Esophagus squamous epithelium (tissue), 4 donors: ENCODE data around the gene NUP188.

ENCODE experiments used
- POLR2A ChIP-seq, 4 donors: fragments of 450-650 bp; IDR thresholded peaks; one replicate each; pipeline ENCODE4 v1.6.1; 2017; ENCODE audit warnings: antibody characterized with exemption in 4 of 4, mild to moderate bottlenecking in 4 of 4, moderate library complexity in 3 of 4
- TF ChIP-seq, protein P1 (sequence below), 6 experiments: fragments of 450-650 bp in 4 of 6; fragments of 200-600 bp in 2 of 6; sonication (generic) in 2 of 6; IDR thresholded peaks; one replicate each; pipeline ENCODE4 v1.5.1; 2016 to 2019; ENCODE audit warnings: antibody characterized with exemption in 6 of 6, mild to moderate bottlenecking in 4 of 6, moderate library complexity in 4 of 6

GRCh38 chr9:128995791-128996190 lies 48.3 kb downstream of the NUP188 start:
- TF ChIP-seq, protein P1, sequence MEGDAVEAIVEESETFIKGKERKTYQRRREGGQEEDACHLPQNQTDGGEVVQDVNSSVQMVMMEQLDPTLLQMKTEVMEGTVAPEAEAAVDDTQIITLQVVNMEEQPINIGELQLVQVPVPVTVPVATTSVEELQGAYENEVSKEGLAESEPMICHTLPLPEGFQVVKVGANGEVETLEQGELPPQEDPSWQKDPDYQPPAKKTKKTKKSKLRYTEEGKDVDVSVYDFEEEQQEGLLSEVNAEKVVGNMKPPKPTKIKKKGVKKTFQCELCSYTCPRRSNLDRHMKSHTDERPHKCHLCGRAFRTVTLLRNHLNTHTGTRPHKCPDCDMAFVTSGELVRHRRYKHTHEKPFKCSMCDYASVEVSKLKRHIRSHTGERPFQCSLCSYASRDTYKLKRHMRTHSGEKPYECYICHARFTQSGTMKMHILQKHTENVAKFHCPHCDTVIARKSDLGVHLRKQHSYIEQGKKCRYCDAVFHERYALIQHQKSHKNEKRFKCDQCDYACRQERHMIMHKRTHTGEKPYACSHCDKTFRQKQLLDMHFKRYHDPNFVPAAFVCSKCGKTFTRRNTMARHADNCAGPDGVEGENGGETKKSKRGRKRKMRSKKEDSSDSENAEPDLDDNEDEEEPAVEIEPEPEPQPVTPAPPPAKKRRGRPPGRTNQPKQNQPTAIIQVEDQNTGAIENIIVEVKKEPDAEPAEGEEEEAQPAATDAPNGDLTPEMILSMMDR (IDR thresholded peaks at IDR 0.05) = no peak
- no peak for TF ChIP-seq POLR2A (IDR thresholded peaks at IDR 0.05)
